Duodenal mucosa (tissue), 2 donors: Measurements from ENCODE around the gene CCNG2.

Source experiments
- H3K27ac ChIP-seq: one replicate; pipeline ENCODE4 v1.7.0; 2013; ENCODE audit warnings: low read depth, low read length
- H3K27me3 ChIP-seq, 2 donors: one replicate each; pipeline ENCODE4 v1.7.0; 2013; ENCODE audit warnings: low read length in 2 of 2, control low read depth in 1 of 2; ENCODE audit not compliant: insufficient read depth in 2 of 2, control insufficient read depth in 1 of 2
- H3K36me3 ChIP-seq, 2 donors: one replicate each; pipeline ENCODE4 v1.7.0; 2013; ENCODE audit warnings: low read length in 2 of 2, control low read depth in 1 of 2; ENCODE audit not compliant: insufficient read depth in 2 of 2, control insufficient read depth in 1 of 2
- H3K4me1 ChIP-seq, 2 donors: one replicate each; pipeline ENCODE4 v1.7.0; 2013; ENCODE audit warnings: low read length in 2 of 2, control low read depth in 1 of 2; ENCODE audit not compliant: insufficient read depth in 2 of 2, control insufficient read depth in 1 of 2
- H3K4me3 ChIP-seq, 2 donors: one replicate each; pipeline ENCODE4 v1.7.0; 2013; ENCODE audit warnings: low read length in 2 of 2, low read depth in 1 of 2
- H3K9ac ChIP-seq, 2 donors: one replicate each; pipeline ENCODE4 v1.7.0; 2013; ENCODE audit warnings: low read length in 2 of 2, low read depth in 1 of 2
- H3K9me3 ChIP-seq, 2 donors: one replicate each; pipeline ENCODE4 v1.7.0; 2013; ENCODE audit warnings: low read length in 2 of 2, control low read depth in 1 of 2; ENCODE audit not compliant: control insufficient read depth in 1 of 2

CCNG2 gene

DNA sequence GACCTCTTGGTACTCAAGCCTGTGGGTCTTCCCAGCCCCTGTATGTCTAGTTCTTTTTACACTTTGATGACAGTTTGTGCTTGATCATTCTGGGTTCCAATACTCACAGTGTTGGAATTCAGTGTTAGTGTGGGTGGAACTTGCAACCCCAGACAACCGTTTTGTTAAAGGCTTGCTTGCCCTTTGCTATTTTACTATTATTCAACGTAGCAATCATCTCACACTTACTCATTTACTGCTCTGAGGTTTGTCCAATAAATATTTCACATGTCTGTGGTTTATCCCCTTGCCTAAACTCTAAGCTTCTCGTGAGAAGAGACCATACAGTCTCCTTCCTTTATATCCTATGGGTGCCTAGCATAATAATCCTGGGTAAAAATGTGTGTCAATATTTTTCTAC, 15.3 kb downstream of the CCNG2 start:
- Histone ChIP-seq H3K36me3 (peaks cover 12 to 24% of the 10 kb centered on the region in 2 donors), H3K4me1 (no peaks in the 10 kb centered on the region), H3K27ac (no peak overlapping the region), H3K27me3 (no peaks in the 10 kb centered on the region), H3K9ac (no peak overlapping the region), H3K4me3 (no peak overlapping the region), H3K9me3 (no peaks in the 10 kb centered on the region)

DNA sequence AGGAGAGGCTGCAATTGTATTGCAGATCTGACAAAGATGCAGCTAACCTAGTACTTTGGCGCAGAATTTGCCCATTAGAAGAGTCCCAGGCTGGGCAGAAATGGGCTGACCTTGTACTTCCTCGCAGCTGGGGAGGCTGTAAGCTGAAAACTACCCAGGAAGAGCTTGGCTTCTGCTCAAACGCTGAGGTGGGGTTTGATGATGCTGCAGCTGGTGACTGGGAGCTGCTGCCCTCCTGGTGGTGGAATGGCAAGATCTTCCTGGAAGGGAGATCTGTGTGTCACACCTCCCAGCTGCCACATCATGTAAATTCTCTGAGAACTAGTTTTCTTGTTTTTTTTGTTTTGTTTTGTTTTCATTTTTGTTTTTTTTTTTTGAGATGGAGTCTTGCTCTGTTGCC, 17.4 kb downstream of the CCNG2 start:
- H3K9ac ChIP-seq: no peak overlapping the region
- H3K27ac ChIP-seq: no peak overlapping the region
- H3K4me3 ChIP-seq: no peak overlapping the region
- no peaks in the 10 kb centered on the region for H3K27me3 ChIP-seq
- peaks cover 3 to 12% of the 10 kb centered on the region in 2 donors for H3K36me3 ChIP-seq
- H3K9me3 ChIP-seq: no peaks in the 10 kb centered on the region
- no peaks in the 10 kb centered on the region for H3K4me1 ChIP-seq

DNA sequence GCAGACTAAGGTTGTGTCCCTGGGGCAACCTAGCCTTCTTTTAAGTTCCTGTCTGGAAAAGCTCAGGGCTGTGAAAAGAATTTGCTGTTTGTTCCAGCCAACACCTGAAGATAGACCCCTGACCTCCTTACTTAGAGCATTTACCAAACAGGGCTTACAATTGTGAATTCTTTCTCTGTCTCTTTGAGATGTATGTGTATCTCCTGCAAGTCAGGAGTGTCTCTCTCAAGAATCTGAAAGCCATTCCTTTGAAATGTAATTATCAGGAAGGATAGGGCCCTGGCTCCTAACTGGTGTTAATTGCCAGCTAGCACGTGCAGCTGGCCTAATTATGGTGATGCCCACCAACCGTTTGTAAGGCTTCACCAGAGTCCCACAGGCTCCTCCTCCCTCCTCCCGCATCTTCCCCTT, 18.2 kb downstream of the CCNG2 start:
- Histone ChIP-seq H3K9ac (no peak overlapping the region), H3K4me1 (no peaks in the 10 kb centered on the region), H3K27ac (no peak overlapping the region), H3K4me3 (no peak overlapping the region), H3K27me3 (no peaks in the 10 kb centered on the region), H3K9me3 (no peaks in the 10 kb centered on the region), H3K36me3 (peaks cover 0 to 6% of the 10 kb centered on the region in 2 donors)

DNA sequence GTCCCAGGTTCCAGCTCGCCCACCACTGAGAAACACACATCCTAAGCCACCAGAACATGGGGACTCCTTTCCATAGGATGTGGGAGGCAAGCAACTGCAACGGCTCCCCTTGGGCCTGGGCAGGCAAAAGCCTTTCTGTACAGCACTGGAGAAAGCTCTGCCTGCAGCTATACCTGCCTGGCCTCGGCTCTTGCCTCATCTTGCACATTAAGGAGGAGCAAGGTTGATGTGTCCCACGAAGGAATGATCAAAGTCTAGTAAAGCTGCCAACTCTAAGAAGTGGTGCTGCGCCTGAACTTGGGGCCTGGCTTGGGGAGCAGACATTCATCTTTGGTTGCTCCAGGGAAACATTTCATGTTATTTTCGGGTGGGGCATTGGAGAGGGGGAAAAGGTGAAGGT, 19.6 kb downstream of the CCNG2 start:
- H3K27ac ChIP-seq: no peak overlapping the region

DNA sequence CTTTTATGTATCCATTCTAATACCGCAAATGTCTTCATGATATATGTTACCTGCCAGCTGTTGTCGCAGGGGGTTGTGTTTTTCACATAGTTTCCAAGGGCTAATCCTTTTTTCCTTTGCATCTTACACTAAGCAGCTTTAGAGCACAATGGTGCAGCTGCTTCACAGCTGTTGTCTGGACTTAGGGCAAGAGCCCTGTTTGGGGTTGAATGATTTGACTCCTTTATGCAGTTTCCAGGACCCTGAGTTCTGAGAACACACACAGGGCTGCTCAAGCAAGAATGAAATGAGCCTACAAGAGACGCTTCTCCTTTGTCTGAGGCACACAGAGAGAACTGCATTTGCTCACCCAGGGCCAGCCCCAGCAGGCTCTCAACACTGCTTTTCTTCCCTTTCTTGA, 20.2 kb downstream of the CCNG2 start:
- no peaks in the 10 kb centered on the region for H3K4me1 ChIP-seq
- H3K27ac ChIP-seq: no peak overlapping the region
- H3K27me3 ChIP-seq: no peaks in the 10 kb centered on the region
- no peak overlapping the region for H3K4me3 ChIP-seq
- no peaks in the 10 kb centered on the region for H3K9me3 ChIP-seq
- no peaks in the 10 kb centered on the region for H3K36me3 ChIP-seq
- H3K9ac ChIP-seq: no peak overlapping the region

More for the DNA sequence above, 19.6 kb downstream of the CCNG2 start:
- Histone ChIP-seq H3K9me3 (no peaks in the 10 kb centered on the region), H3K4me1 (no peaks in the 10 kb centered on the region), H3K36me3 (no peaks in the 10 kb centered on the region), H3K27me3 (no peaks in the 10 kb centered on the region), H3K9ac (no peak overlapping the region), H3K4me3 (no peak overlapping the region)

DNA sequence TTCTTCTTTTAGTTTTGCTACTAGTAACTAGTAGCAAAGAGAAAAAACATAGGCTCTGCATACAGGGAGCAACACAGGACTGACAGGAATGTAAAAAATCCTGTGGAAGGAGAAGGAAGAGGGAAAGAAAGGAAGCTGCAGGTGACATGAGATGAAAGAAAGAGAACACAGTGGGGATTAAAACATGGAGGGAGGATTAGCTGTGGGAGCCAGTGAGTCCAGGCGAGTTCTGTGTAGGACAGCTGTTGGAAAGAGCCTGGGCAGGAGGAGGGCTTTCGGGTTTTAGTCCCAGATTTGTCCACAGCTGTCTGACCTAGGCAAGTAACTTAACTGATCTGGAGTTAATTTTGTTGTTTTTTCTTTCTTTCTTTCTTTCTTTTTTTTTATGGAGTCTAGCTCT, 21.6 kb downstream of the CCNG2 start:
- Histone ChIP-seq H3K27me3 (no peaks in the 10 kb centered on the region), H3K27ac (no peak overlapping the region), H3K36me3 (no peaks in the 10 kb centered on the region), H3K9me3 (no peaks in the 10 kb centered on the region), H3K4me1 (no peaks in the 10 kb centered on the region), H3K9ac (no peak overlapping the region), H3K4me3 (no peak overlapping the region)

DNA sequence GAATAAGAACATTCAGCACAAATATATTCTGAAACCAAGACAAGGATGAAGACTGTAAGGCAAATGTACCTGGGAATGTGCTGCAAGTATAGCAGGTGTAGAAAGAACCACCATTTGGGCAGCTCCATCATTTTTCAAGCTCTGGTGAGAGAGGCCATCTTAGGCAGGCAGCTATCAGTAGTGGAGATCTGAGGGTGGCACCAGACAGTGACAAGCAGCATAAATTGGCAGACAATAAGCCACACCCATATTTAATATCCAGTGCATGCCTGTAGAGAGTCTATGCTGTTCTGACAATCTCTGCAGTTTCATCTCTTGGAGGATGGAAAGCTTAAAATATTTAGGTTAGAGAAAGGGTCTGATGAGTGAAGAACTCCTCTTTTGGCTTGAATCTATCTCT, 22.5 kb downstream of the CCNG2 start:
- Histone ChIP-seq H3K27ac (no peak overlapping the region), H3K9me3 (no peaks in the 10 kb centered on the region), H3K27me3 (no peaks in the 10 kb centered on the region), H3K4me1 (no peaks in the 10 kb centered on the region), H3K9ac (no peak overlapping the region), H3K36me3 (no peaks in the 10 kb centered on the region), H3K4me3 (no peak overlapping the region)

DNA sequence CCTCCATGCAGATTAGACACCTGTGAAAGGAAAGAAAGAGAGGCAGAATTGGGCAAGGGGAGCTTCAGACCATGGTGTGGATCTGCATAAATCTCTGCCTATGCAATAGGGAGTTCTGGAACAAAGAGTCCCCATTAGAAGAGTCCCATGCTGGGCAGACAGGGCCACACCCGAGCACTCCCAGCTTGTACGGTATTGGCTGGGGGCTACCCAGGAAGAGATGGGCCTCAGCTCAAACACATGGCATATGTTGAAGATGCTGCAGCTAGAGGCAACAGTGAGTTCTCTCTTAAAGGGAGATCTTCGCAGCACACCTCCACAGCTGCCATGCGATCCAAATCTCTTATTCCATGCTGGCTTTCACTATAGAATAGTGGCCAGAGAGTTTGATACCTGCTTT, 24.7 kb downstream of the CCNG2 start:
- no peaks in the 10 kb centered on the region for H3K9me3 ChIP-seq
- no peak overlapping the region for H3K4me3 ChIP-seq
- H3K27me3 ChIP-seq: no peaks in the 10 kb centered on the region
- H3K27ac ChIP-seq: no peak overlapping the region
- H3K4me1 ChIP-seq: no peaks in the 10 kb centered on the region
- no peak overlapping the region for H3K9ac ChIP-seq
- no peaks in the 10 kb centered on the region for H3K36me3 ChIP-seq

DNA sequence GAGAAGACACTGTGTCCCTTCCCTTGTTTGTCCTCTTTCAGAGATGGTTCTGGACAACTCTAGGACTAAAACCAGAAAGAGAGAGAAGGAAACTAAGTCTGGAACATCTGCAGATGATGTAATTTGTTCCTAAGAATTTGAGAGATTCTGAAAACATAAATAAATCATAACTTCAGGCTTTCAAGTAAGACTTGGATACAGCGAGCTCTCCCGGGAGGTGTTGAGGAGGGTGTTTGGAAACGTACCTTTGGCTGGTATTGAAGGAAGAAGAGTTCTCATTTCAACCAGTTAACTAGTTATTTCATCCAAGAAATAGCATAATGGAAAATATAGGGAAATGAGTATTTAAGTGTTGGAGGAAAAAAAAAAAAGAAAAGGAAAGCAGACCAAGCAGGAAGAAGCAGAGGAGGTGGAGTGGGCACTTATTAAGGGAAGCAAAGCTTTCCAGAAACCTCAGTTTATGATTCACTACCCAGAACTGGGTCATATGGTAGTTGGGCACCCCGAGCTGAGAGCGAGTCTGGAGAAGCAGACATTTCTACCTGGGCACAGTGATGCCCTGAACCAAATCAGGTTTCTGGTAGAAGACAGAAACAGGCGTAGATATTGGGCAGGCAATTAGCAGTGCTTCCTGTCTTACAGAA, 26.9 kb downstream of the CCNG2 start:
- no peaks in the 10 kb centered on the region for H3K9me3 ChIP-seq
- no peaks in the 10 kb centered on the region for H3K36me3 ChIP-seq
- H3K4me3 ChIP-seq: no peak overlapping the region
- H3K27ac ChIP-seq: no peak overlapping the region
- H3K27me3 ChIP-seq: no peaks in the 10 kb centered on the region
- H3K4me1 ChIP-seq: no peaks in the 10 kb centered on the region
- H3K9ac ChIP-seq: no peak overlapping the region

DNA sequence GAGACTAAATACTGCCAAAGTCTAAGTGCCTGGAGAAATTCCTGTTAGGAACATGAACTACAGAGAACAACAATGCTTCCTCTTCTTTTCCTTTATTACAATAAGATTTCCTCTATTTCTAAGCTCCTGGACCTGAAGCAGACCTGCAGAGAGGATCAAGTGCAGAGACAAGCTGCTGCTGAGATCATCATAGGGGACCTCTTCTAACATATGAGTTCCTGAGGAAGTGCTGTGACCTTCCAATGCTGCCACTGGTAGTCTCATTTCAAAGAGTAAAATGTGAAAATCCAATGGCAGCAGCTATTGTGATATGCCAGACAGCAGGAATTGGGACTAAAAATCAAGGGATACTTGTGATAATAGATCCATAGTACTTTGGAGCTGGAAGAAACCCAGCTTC, 28.0 kb downstream of the CCNG2 start:
- Histone ChIP-seq H3K36me3 (no peaks in the 10 kb centered on the region), H3K27me3 (no peaks in the 10 kb centered on the region), H3K27ac (no peak overlapping the region), H3K4me3 (no peak overlapping the region), H3K4me1 (no peaks in the 10 kb centered on the region), H3K9ac (no peak overlapping the region), H3K9me3 (no peaks in the 10 kb centered on the region)

DNA sequence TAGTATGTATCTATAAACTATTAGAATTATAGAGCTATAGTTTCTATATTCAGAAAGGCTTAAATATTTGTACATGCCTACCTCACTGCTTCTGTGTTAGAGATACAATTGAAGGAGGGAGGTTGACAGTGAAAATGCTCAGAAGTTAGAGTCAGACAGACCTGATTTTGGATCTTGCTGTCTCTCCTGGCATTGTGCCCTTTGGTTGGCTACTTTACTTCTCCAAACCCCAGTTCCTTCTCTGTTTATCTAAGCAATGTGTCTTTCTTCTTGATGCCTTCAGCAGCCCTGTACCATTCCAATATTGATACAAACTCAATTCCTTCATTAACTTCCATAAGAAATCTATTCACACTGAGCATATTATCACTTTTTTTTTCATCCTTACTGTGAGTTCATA, 28.7 kb downstream of the CCNG2 start:
- no peaks in the 10 kb centered on the region for H3K4me1 ChIP-seq
- no peaks in the 10 kb centered on the region for H3K36me3 ChIP-seq
- H3K27ac ChIP-seq: no peak overlapping the region

More for the DNA sequence above, 28.7 kb downstream of the CCNG2 start:
- H3K9ac ChIP-seq: no peak overlapping the region
- H3K9me3 ChIP-seq: no peaks in the 10 kb centered on the region
- H3K4me3 ChIP-seq: no peak overlapping the region
- no peaks in the 10 kb centered on the region for H3K27me3 ChIP-seq
